HCT116 (cell line): ENCODE measurements around the gene DDAH1. TPM values are rescaled to one million over a fixed set of nuclear protein-coding genes. Genes with fewer than 3 reads are reported as not detected.

Experiments
- ATAC-seq: fragments of 200-7000 bp; cut with Tn5 transposase; 2 replicates; pipeline ENCODE4 v1.9.1; 2020; ENCODE audit warnings: mild to moderate bottlenecking, moderate library complexity
- BruUV-seq: library from RNA; stranded (reverse); fragments of 400-500 nt; replicated peaks from 2 replicates; lab custom pipeline; 2021; lab: Mats Ljungman, UMichigan
- CTCF ChIA-PET: fragments of 300-600 bp; sonication (Branson Sonifier 250); formaldehyde crosslinking; loops from one replicate; lab custom pipeline; 2021; ENCODE audit warnings: antibody characterized with exemption; lab: Charles Lee
- POLR2A ChIA-PET: fragments of 300-600, 350-600 bp; sonication (Branson Sonifier 250); formaldehyde crosslinking; loops from one replicate; lab custom pipeline; 2021; ENCODE audit warnings: antibody characterized with exemption; lab: Charles Lee
- RAD21 ChIA-PET, 2 experiments: fragments of 300-600 bp; sonication (Branson Sonifier 250); formaldehyde crosslinking; loops; one replicate each; lab custom pipeline; 2023; ENCODE audit warnings: low total read pairs in 2 of 2; ENCODE audit not compliant: uncharacterized antibody in 2 of 2, unreplicated experiment in 2 of 2, low non-redundant PET in 1 of 2; lab: Charles Lee
- DNase-seq: peaks from one replicate; pipeline ENCODE4 v3.0.0-alpha.2; 2010; ENCODE audit warnings: low read depth, low spot score
- H2AFZ ChIP-seq: fragments of 200-600 bp; shearing (Covaris generic), sonication (generic); 2 replicates; pipeline ENCODE4 v1.6.1; 2017; ENCODE audit warnings: low read depth, mixed run types, mixed read lengths, antibody characterized with exemption, low read length; ENCODE audit not compliant: poor library complexity, severe bottlenecking
- H3K27ac ChIP-seq: 2 replicates; pipeline ENCODE4 v1.5.1; 2012; ENCODE audit warnings: low read depth, low read length
- H3K27me3 ChIP-seq: fragments of 200-600 bp; sonication (generic); 2 replicates; pipeline ENCODE4 v1.6.1; 2016; ENCODE audit warnings: mixed run types, low read length, mixed read lengths; ENCODE audit not compliant: insufficient read depth
- H3K36me3 ChIP-seq, 2 experiments: fragments of 200-500 bp in 1 of 2; fragments of 200-600 bp in 1 of 2; sonication (Bioruptor generic) in 1 of 2; sonication (generic) in 1 of 2; 2 replicates each; pipeline versions ENCODE4 v1.5.1 to v1.6.1; 2014 to 2016; ENCODE audit warnings: low read length in 2 of 2, inconsistent platforms in 1 of 2, mixed read lengths in 1 of 2, mixed run types in 1 of 2; ENCODE audit not compliant: insufficient read depth in 2 of 2, control insufficient read depth in 1 of 2
- H3K4me1 ChIP-seq, 2 experiments: fragments of 200-600 bp in 1 of 2; sonication (generic) in 1 of 2; 2 replicates each; pipeline versions ENCODE4 v1.5.1 to v1.6.1; 2012 to 2017; ENCODE audit warnings: low read length in 2 of 2, inconsistent platforms in 1 of 2, mild to moderate bottlenecking in 1 of 2, mixed read lengths in 1 of 2, mixed run types in 1 of 2, moderate library complexity in 1 of 2; ENCODE audit not compliant: insufficient read depth in 2 of 2, control insufficient read depth in 1 of 2
- H3K4me2 ChIP-seq: fragments of 200-600 bp; sonication (generic); 2 replicates; pipeline ENCODE4 v1.6.1; 2017; ENCODE audit warnings: mixed run types, low read length, mixed read lengths
- H3K4me3 ChIP-seq, 2 experiments: fragments of 200-600 bp in 1 of 2; sonication (generic) in 1 of 2; replicated peaks in 1 of 2; 2 replicates each; pipeline ENCODE4 v1.5.1; 2011 to 2016; ENCODE audit warnings: low read length in 2 of 2, control low read depth in 1 of 2, low read depth in 1 of 2, mild to moderate bottlenecking in 1 of 2, mixed read lengths in 1 of 2, mixed run types in 1 of 2
- H3K79me2 ChIP-seq: fragments of 200-600 bp; sonication (generic); 2 replicates; pipeline ENCODE4 v1.6.1; 2017; ENCODE audit warnings: mild to moderate bottlenecking, mixed run types, low read length, moderate library complexity, mixed read lengths; ENCODE audit not compliant: insufficient read depth
- H3K9ac ChIP-seq: fragments of 200-600 bp; sonication (generic); 2 replicates; pipeline ENCODE4 v1.6.1; 2016; ENCODE audit warnings: low read length, mixed read lengths
- H3K9me2 ChIP-seq: fragments of 200-600 bp; sonication (generic), shearing (Covaris generic); 2 replicates; pipeline ENCODE4 v1.6.1; 2017; ENCODE audit warnings: mixed run types, mild to moderate bottlenecking, moderate library complexity; ENCODE audit not compliant: insufficient read depth
- H3K9me3 ChIP-seq, 2 experiments: fragments of 200-500 bp in 1 of 2; fragments of 200-600 bp in 1 of 2; sonication (Bioruptor generic) in 1 of 2; sonication (generic) in 1 of 2; 2 replicates each; pipeline ENCODE4 v1.6.1; 2014 to 2017; ENCODE audit warnings: low read length in 2 of 2, mixed read lengths in 2 of 2, inconsistent platforms in 1 of 2, low read depth in 1 of 2, mild to moderate bottlenecking in 1 of 2, mixed run types in 1 of 2, moderate library complexity in 1 of 2; ENCODE audit not compliant: control insufficient read depth in 1 of 2, insufficient read depth in 1 of 2
- H4K20me1 ChIP-seq: fragments of 200-600 bp; sonication (generic), shearing (Covaris generic); 2 replicates; pipeline ENCODE4 v1.6.1; 2017; ENCODE audit warnings: mixed run types, mild to moderate bottlenecking, moderate library complexity; ENCODE audit not compliant: insufficient read depth
- CBX3 ChIP-seq: IDR thresholded peaks from 2 replicates; pipeline ENCODE4 v1.6.1; 2012; ENCODE audit warnings: low read depth
- CEBPB ChIP-seq: IDR thresholded peaks from 2 replicates; pipeline ENCODE4 v1.6.1; 2012; ENCODE audit warnings: low read depth
- FOSL1 ChIP-seq: IDR thresholded peaks from 2 replicates; pipeline ENCODE4 v1.6.1; 2012; ENCODE audit warnings: low read depth
- RAD21 ChIP-seq: IDR thresholded peaks from 2 replicates; pipeline ENCODE4 v1.6.1; 2012; ENCODE audit warnings: low read depth, mild to moderate bottlenecking
- SP1 ChIP-seq: IDR thresholded peaks from 2 replicates; pipeline ENCODE4 v1.6.1; 2012; ENCODE audit warnings: low read depth
- intact Hi-C: fragments of 100-400 bp; cut with micrococcal nuclease; formaldehyde crosslinking; loops from 2 replicates; pipeline ENCODE4 v1.10.0; 2022
- total RNA-seq: library from RNA; stranded (reverse); gene quantifications from one replicate; pipeline ENCODE4 v1.2.1, GENCODE V29; 2021; ENCODE audit not compliant: unreplicated experiment
- TF ChIP-seq, protein P1 (sequence below), 3 experiments: fragments of 200-600 bp in 1 of 3; sonication (generic) in 1 of 3; IDR thresholded peaks in 2 of 3; conservative IDR thresholded peaks in 1 of 3; 2 replicates each; pipeline ENCODE4 v1.5.1; 2012 to 2017; ENCODE audit warnings: low read depth in 2 of 3, low read length in 2 of 3, antibody characterized with exemption in 1 of 3, borderline replicate concordance in 1 of 3, control low read depth in 1 of 3, mild to moderate bottlenecking in 1 of 3, mixed read lengths in 1 of 3, mixed run types in 1 of 3, moderate library complexity in 1 of 3; ENCODE audit not compliant: insufficient read depth in 1 of 3

DDAH1 gene
- total RNA-seq, 1 experiment from 2014 or later: 16.6 TPM

DNA sequence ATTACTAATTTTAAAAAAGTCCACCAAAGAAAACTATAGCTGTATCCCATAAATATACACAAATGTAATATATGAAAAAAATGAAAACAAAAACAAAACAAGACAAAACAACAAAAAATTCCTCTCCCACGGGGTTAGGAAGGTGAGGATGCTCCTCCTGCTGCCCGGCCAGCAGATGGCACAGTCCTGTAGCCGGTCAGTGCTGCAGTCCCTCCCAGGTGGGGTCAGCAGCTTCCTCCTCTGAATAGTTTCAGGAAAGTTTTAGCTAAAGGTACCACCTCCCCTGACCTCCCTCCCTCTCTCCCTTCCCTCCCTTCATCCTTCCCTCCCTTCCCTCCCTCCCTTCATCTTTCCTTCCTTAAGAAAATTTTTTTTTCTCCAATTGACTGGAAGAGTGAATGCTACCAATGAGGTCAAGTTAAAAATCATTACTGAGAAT lies 120.7 kb downstream of the DDAH1 start:
- CTCF ChIA-PET: interaction anchor here (1.0 to 1.5 kb wide), 10 partner anchors 10 to 349 kb away, joined by 3 to 8 read pairs (median 5); no protein-coding TSS in a partner anchor
- POLR2A ChIA-PET: no interaction called here
- Histone ChIP-seq H3K27me3 (no peaks in the 10 kb centered on the region), H4K20me1 (no peaks in the 10 kb centered on the region), H3K9ac (no peak overlapping the region), H3K27ac (no peak overlapping the region), H3K4me3 (no peak overlapping the region), H3K9me3 (no peaks in the 10 kb centered on the region), H2AFZ (no peak overlapping the region), H3K4me2 (peak overlapping the region; percentile 20; the same call in 1 of the 2 replicates), H3K9me2 (no peaks in the 10 kb centered on the region), H3K36me3 (no peaks in the 10 kb centered on the region), H3K4me1 (peaks cover 29 to 32% of the 10 kb centered on the region in 2 experiments), H3K79me2 (no peaks in the 10 kb centered on the region)
- peak; percentile 98 for ATAC-seq
- no peak for DNase-seq
- TF ChIP-seq, protein P1, sequence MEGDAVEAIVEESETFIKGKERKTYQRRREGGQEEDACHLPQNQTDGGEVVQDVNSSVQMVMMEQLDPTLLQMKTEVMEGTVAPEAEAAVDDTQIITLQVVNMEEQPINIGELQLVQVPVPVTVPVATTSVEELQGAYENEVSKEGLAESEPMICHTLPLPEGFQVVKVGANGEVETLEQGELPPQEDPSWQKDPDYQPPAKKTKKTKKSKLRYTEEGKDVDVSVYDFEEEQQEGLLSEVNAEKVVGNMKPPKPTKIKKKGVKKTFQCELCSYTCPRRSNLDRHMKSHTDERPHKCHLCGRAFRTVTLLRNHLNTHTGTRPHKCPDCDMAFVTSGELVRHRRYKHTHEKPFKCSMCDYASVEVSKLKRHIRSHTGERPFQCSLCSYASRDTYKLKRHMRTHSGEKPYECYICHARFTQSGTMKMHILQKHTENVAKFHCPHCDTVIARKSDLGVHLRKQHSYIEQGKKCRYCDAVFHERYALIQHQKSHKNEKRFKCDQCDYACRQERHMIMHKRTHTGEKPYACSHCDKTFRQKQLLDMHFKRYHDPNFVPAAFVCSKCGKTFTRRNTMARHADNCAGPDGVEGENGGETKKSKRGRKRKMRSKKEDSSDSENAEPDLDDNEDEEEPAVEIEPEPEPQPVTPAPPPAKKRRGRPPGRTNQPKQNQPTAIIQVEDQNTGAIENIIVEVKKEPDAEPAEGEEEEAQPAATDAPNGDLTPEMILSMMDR (IDR thresholded peaks at IDR 0.05 in 2 of 3, conservative IDR thresholded peaks at IDR 0.05 in 1 of 3; ENCODE audit: borderline replicate concordance in 1 of 3, insufficient read depth in 1 of 3, low read depth in 2 of 3, low read length in 2 of 3): peak; percentile 79 to 90 (median 84)
- TF ChIP-seq SP1: no peak
- no peak for TF ChIP-seq FOSL1
- TF ChIP-seq RAD21: peak; percentile 82
- no peak for TF ChIP-seq CEBPB
- intact Hi-C loops: loop anchor here (2.0 to 10.0 kb wide), 2 partner anchors 35 to 161 kb away; no protein-coding TSS in a partner anchor
- RAD21 ChIA-PET: interaction anchor here in 1 of 2 experiments (0.7 kb wide), 1 partner anchor 285 kb away, joined by 3 read pairs; no protein-coding TSS in a partner anchor
- BruUV-seq: no TSS peak

DNA sequence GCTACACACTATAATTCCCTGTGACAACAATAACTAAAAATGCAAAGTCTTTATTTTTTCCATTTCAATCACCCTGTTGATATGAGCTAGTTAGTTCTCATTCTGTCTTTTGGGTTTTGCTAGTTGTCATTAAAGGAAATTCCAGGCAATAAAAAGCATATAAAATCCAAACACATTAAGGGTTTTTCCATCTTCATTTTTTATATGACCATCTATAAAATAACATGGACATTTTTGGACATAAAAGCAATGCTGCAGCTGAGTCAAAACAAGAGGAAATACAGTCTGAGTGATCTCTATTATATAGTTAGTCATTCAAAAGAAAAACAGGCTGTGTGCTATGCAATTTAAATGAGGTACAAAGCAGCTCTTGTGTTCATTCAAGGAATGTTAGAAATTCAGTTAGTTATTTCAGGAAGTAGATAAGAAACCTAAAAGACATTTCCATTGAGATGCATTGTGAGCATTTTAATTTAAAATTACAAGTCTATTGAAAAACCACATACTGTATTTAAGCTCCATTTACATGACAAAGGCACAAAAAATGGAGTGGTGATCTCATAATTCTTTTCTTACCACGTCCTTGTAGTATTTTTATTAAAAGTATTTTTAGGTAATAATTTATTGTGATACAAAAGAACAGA lies 121.2 kb downstream of the DDAH1 start:
- Histone ChIP-seq H3K4me3 (no peak overlapping the region), H3K4me2 (peak overlapping the region; percentile 20; the same call in 1 of the 2 replicates), H3K9me2 (no peaks in the 10 kb centered on the region), H3K79me2 (no peaks in the 10 kb centered on the region), H3K4me1 (peaks cover 33 to 35% of the 10 kb centered on the region in 2 experiments), H4K20me1 (no peaks in the 10 kb centered on the region), H3K36me3 (no peaks in the 10 kb centered on the region), H3K9ac (no peak overlapping the region), H3K9me3 (no peaks in the 10 kb centered on the region), H2AFZ (no peak overlapping the region), H3K27me3 (no peaks in the 10 kb centered on the region), H3K27ac (no peak overlapping the region)
- CTCF ChIA-PET: interaction anchor here (0.8 to 1.5 kb wide), 12 partner anchors 11 to 349 kb away, joined by 3 to 8 read pairs (median 5); no protein-coding TSS in a partner anchor
- BruUV-seq: no TSS peak
- RAD21 ChIA-PET: no interaction called here
- ATAC-seq (no peak), DNase-seq (no peak)
- intact Hi-C loops: loop anchor here (2.0 to 10.0 kb wide), 2 partner anchors 35 to 161 kb away; no protein-coding TSS in a partner anchor
- POLR2A ChIA-PET: no interaction called here
- no peak for TF ChIP-seq CBX3
